Karpas-422 (cell line): ENCODE measurements around the gene DNAH12. TPM values are rescaled to one million over a fixed set of nuclear protein-coding genes. Genes with fewer than 3 reads are reported as not detected.
A peak's percentile ranks its signal among the peaks of the same experiment; 100 is the strongest.
"Not testable (repeated sequence)": the region's sequence is repeated elsewhere in the genome, so short reads cannot be mapped to it uniquely, and the experiment has no call there.

ENCODE experiments used
- DNase-seq: peaks from one replicate; pipeline ENCODE4 v3.0.0-alpha.2; 2015
- H2AFZ ChIP-seq: fragments of 200-600 bp; sonication (generic); 2 replicates; pipeline ENCODE4 v1.6.1; 2014; ENCODE audit warnings: antibody characterized with exemption, low read length, mixed read lengths
- H3K27ac ChIP-seq: fragments of 200-600 bp; sonication (generic); 2 replicates; pipeline ENCODE4 v1.5.1; 2014; ENCODE audit warnings: mild to moderate bottlenecking, low read length, moderate library complexity
- H3K27me3 ChIP-seq: fragments of 200-600 bp; sonication (generic); 2 replicates; pipeline ENCODE4 v1.6.1; 2014; ENCODE audit warnings: low read length, mixed read lengths
- H3K36me3 ChIP-seq: fragments of 200-600 bp; sonication (generic); 2 replicates; pipeline ENCODE4 v1.6.1; 2014; ENCODE audit warnings: low read length, mixed read lengths; ENCODE audit not compliant: insufficient read depth
- H3K4me1 ChIP-seq: fragments of 200-600 bp; sonication (generic); 2 replicates; pipeline ENCODE4 v1.6.1; 2014; ENCODE audit warnings: mild to moderate bottlenecking, low read length, mixed read lengths
- H3K4me2 ChIP-seq: fragments of 200-600 bp; sonication (generic); 2 replicates; pipeline ENCODE4 v1.6.1; 2014; ENCODE audit warnings: low read length, low read depth, mild to moderate bottlenecking; ENCODE audit not compliant: poor library complexity, severe bottlenecking
- H3K4me3 ChIP-seq: fragments of 200-600 bp; sonication (generic); 2 replicates; pipeline ENCODE4 v1.5.1; 2014; ENCODE audit warnings: mild to moderate bottlenecking, antibody characterized with exemption, low read length, mixed read lengths
- H3K79me2 ChIP-seq: fragments of 200-600 bp; sonication (generic); 2 replicates; pipeline ENCODE4 v1.6.1; 2014; ENCODE audit warnings: mild to moderate bottlenecking, low read length, mixed read lengths
- H3K9ac ChIP-seq: fragments of 200-600 bp; sonication (generic); 2 replicates; pipeline ENCODE4 v1.6.0; 2014; ENCODE audit warnings: low read length
- H3K9me2 ChIP-seq: fragments of 200-600 bp; sonication (generic), shearing (Covaris generic); replicated peaks from 2 replicates; pipeline ENCODE4 v1.6.0; 2014; ENCODE audit warnings: mild to moderate bottlenecking, low read length, moderate library complexity; ENCODE audit not compliant: insufficient read depth
- H3K9me3 ChIP-seq: fragments of 300-700, 200-600 bp; sonication (generic); 2 replicates; pipeline ENCODE4 v1.6.1; 2014; ENCODE audit warnings: low read length, mixed read lengths
- H4K20me1 ChIP-seq: fragments of 200-600 bp; sonication (generic); 2 replicates; pipeline ENCODE4 v1.6.1; 2014; ENCODE audit warnings: mild to moderate bottlenecking, antibody characterized with exemption, low read length, low read depth; ENCODE audit not compliant: insufficient read depth
- total RNA-seq: library from RNA; depleted of rRNA; stranded (reverse); fragments of >200 nt; shearing (Covaris generic); gene quantifications from 2 replicates; pipeline ENCODE4 v1.2.3, GENCODE V29; 2014; ENCODE audit warnings: low replicate concordance

Gene DNAH12
- total RNA-seq, 1 experiment from 2014 or later = not detected

DNA sequence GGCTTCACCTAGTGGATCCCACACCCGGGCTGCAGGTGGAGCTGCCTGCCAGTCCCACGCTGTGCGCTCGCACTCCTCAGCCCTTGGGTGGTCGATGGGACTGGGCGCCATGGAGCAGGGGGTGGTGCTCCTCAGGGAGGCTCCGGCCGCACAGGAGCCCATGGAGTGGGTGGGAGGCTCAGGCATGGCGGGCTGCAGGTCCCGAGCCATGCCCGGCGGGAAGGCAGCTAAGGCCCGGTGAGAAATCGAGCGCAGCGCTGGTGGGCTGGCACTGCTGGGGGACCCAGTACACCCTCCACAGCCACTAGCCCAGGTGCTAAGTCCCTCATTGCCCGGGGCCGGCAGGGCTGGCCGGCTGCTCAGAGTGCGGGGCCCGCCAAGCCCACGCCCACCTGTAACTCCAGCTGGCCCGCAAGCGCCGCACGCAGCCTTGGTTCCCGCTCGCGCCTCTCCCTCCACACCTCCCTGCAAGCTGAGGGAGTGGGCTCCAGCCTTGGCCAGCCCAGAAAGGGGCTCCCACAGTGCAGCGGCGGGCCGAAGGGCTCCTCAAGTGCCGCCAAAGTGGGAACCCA lies 94.8 kb downstream of the DNAH12 start:
- H3K27me3 ChIP-seq, H3K27ac ChIP-seq, H2AFZ ChIP-seq, H3K4me1 ChIP-seq, H3K4me3 ChIP-seq, H3K79me2 ChIP-seq, H3K4me2 ChIP-seq, H3K9me2 ChIP-seq, DNase-seq, H3K9me3 ChIP-seq, H4K20me1 ChIP-seq, H3K9ac ChIP-seq, H3K36me3 ChIP-seq: not testable (repeated sequence)

DNA sequence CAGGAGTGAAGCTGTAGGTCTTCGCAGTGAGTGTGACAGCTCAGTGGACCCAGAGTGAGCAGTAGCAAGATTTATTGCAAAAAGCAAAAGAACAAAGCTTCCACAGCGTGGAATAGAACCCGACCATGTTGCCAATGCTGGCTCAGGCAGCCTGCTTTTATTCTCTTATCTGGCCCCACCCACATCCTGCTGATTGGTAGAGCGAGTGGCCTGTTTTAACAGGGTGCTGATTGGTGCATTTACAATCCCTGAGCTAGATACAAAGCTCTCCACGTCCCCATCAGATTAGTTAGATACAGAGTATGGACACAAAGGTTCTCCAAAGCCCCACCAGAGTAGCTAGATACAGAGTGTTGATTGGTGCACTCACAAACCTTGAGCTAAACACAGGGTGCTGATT lies 95.7 kb downstream of the DNAH12 start:
- not testable (repeated sequence) for H3K9me2 ChIP-seq, H3K4me3 ChIP-seq, DNase-seq, H3K4me2 ChIP-seq, H3K79me2 ChIP-seq, H3K9me3 ChIP-seq, H3K9ac ChIP-seq, H3K36me3 ChIP-seq, H3K27me3 ChIP-seq, H2AFZ ChIP-seq, H4K20me1 ChIP-seq, H3K4me1 ChIP-seq, H3K27ac ChIP-seq

DNA sequence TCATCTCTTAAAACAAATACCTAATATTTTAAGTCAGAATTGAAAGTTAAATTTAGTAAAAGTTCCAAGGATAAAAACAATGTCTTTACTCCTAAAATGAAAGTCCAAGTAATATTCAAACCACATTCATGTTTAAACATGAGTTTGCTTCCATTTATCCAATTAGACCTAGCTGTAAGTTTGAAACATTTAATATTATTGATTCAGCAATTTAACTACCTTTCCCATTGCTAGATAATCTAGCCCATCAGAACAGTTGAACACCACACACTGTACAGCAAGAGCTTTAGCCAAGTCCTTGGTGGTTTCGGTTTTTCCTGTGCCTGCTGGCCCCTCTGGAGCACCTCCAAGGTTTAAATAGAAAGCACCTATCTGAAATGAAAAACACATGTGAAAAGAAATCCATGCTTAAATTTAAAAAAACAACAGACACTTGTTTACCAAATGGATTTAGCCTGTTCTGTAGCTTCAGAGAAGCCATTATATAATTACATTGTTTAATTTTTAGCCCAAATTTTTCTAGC lies 97.8 kb downstream of the DNAH12 start:
- DNase-seq = no peak
- H3K4me2 ChIP-seq = no peak overlapping the region
- H4K20me1 ChIP-seq = no peaks in the 10 kb centered on the region
- no peaks in the 10 kb centered on the region for H3K79me2 ChIP-seq
- H3K36me3 ChIP-seq = no peaks in the 10 kb centered on the region
- no peak overlapping the region for H3K27ac ChIP-seq
- H3K27me3 ChIP-seq = no peaks in the 10 kb centered on the region
- H3K9me2 ChIP-seq = no peaks in the 10 kb centered on the region
- H3K9me3 ChIP-seq = no peaks in the 10 kb centered on the region
- H3K9ac ChIP-seq = no peak overlapping the region
- H3K4me1 ChIP-seq = no peaks in the 10 kb centered on the region
- H2AFZ ChIP-seq = no peak overlapping the region
- no peak overlapping the region for H3K4me3 ChIP-seq

- H4K20me1 ChIP-seq = no peaks in the 10 kb centered on the region
- no peaks in the 10 kb centered on the region for H3K36me3 ChIP-seq
- no peaks in the 10 kb centered on the region for H3K27me3 ChIP-seq
- H3K9me2 ChIP-seq = no peaks in the 10 kb centered on the region
- DNase-seq = no peak
- no peaks in the 10 kb centered on the region for H3K9me3 ChIP-seq
- H3K4me1 ChIP-seq = no peaks in the 10 kb centered on the region
- H3K4me2 ChIP-seq = no peak overlapping the region
- H3K27ac ChIP-seq = no peak overlapping the region
- H3K9ac ChIP-seq = no peak overlapping the region
- no peak overlapping the region for H3K4me3 ChIP-seq
- no peak overlapping the region for H2AFZ ChIP-seq
- H3K79me2 ChIP-seq = no peaks in the 10 kb centered on the region
Observed at GRCh38 chr3:57444469-57444868, 99.7 kb downstream of the DNAH12 start.

DNA sequence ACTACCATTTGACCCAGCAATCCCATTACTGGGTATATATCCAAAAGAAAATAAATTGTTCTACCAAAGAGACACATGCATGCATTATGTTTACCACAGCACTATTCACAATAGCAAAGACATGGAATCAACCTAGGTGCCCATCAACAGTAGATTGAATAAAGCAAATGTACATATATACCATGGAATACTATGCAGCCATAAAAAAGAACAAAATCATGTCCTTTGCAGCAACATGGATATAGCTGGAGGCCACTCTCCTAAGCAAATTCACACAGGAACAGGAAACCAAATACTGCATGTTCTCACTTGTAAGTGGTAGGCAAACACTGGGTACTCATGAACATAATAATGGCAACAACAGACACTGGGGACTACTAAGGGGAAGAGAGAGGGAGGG lies 104.0 kb downstream of the DNAH12 start:
- not testable (repeated sequence) for H3K4me3 ChIP-seq, H3K79me2 ChIP-seq, H3K9me2 ChIP-seq, H3K4me1 ChIP-seq, H4K20me1 ChIP-seq, H3K4me2 ChIP-seq, H3K9ac ChIP-seq, H3K36me3 ChIP-seq, H2AFZ ChIP-seq, DNase-seq, H3K27me3 ChIP-seq, H3K9me3 ChIP-seq, H3K27ac ChIP-seq

GRCh38 chr3:57438460-57438859 lies 105.7 kb downstream of the DNAH12 start:
- H3K36me3 ChIP-seq, H3K4me1 ChIP-seq, H3K9me3 ChIP-seq, H3K4me2 ChIP-seq, H3K4me3 ChIP-seq, H3K27me3 ChIP-seq, H3K9ac ChIP-seq, H3K9me2 ChIP-seq, H3K79me2 ChIP-seq, H2AFZ ChIP-seq, DNase-seq, H4K20me1 ChIP-seq, H3K27ac ChIP-seq: not testable (repeated sequence)

GRCh38 chr3:57436195-57436761 lies 107.9 kb downstream of the DNAH12 start:
- Histone ChIP-seq H3K4me1 (no peaks in the 10 kb centered on the region), H3K9me3 (no peaks in the 10 kb centered on the region), H4K20me1 (no peaks in the 10 kb centered on the region), H3K9ac (no peak overlapping the region), H2AFZ (no peak overlapping the region), H3K4me2 (no peak overlapping the region), H3K9me2 (no peaks in the 10 kb centered on the region), H3K36me3 (no peaks in the 10 kb centered on the region), H3K79me2 (no peaks in the 10 kb centered on the region), H3K27ac (no peak overlapping the region), H3K27me3 (no peaks in the 10 kb centered on the region), H3K4me3 (no peak overlapping the region)
- no peak for DNase-seq

- Histone ChIP-seq H3K27me3 (no peaks in the 10 kb centered on the region), H3K9ac (no peak overlapping the region), H3K4me1 (no peaks in the 10 kb centered on the region), H4K20me1 (no peaks in the 10 kb centered on the region), H3K4me3 (no peak overlapping the region), H3K9me3 (no peaks in the 10 kb centered on the region), H3K27ac (no peak overlapping the region), H3K9me2 (no peaks in the 10 kb centered on the region), H3K4me2 (no peak overlapping the region), H3K36me3 (no peaks in the 10 kb centered on the region), H2AFZ (no peak overlapping the region), H3K79me2 (no peaks in the 10 kb centered on the region)
- peak; percentile 58 for DNase-seq
Observed at GRCh38 chr3:57434041-57434440, 110.1 kb downstream of the DNAH12 start.
